Glutamatergic neuron (in vitro differentiated cells): Measurements from ENCODE around the gene CRYBG2. TPM values are rescaled to one million over a fixed set of nuclear protein-coding genes. Genes with fewer than 3 reads are reported as not detected.
"Not testable (repeated sequence)": the region's sequence is repeated elsewhere in the genome, so short reads cannot be mapped to it uniquely, and the experiment has no call there.

ENCODE experiments used
- DNase-seq: peaks from one replicate; pipeline ENCODE4 v3.0.0; 2022
- H3K27ac Mint-ChIP-seq: one replicate; pipeline ENCODE4 v1.8.0; 2020; ENCODE audit warnings: mild to moderate bottlenecking, mixed read lengths, inconsistent platforms; ENCODE audit not compliant: unreplicated experiment
- H3K27me3 Mint-ChIP-seq: one replicate; pipeline ENCODE4 v1.8.0; 2020; ENCODE audit warnings: mild to moderate bottlenecking, moderate library complexity, mixed read lengths, inconsistent platforms; ENCODE audit not compliant: unreplicated experiment
- H3K36me3 Mint-ChIP-seq: one replicate; pipeline ENCODE4 v1.8.0; 2020; ENCODE audit warnings: mild to moderate bottlenecking, mixed read lengths, inconsistent platforms; ENCODE audit not compliant: unreplicated experiment
- H3K4me1 Mint-ChIP-seq: one replicate; pipeline ENCODE4 v1.8.0; 2020; ENCODE audit warnings: mild to moderate bottlenecking, low read depth, mixed read lengths, inconsistent platforms; ENCODE audit not compliant: unreplicated experiment
- H3K4me3 Mint-ChIP-seq: one replicate; pipeline ENCODE4 v1.8.0; 2020; ENCODE audit warnings: mild to moderate bottlenecking, mixed read lengths, inconsistent platforms; ENCODE audit not compliant: unreplicated experiment
- H3K9me3 Mint-ChIP-seq: one replicate; pipeline ENCODE4 v1.8.0; 2020; ENCODE audit warnings: mild to moderate bottlenecking, moderate library complexity, mixed read lengths, inconsistent platforms; ENCODE audit not compliant: unreplicated experiment
- total RNA-seq: library from RNA; stranded (reverse); fragmentation: NEBNext Ultra II Directional; extraction: Animal tissue kit (Norgen Biotek cat#: 25700); gene quantifications from one replicate; pipeline ENCODE4 v1.2.1, GENCODE V29; 2021; ENCODE audit not compliant: unreplicated experiment
- TF ChIP-seq, protein P1 (sequence below): fragments of 200-600 bp; sonication (generic); IDR thresholded peaks from one replicate; pipeline ENCODE4 v1.5.0; 2021; ENCODE audit not compliant: partially characterized antibody, unreplicated experiment

Gene CRYBG2
- total RNA-seq, 1 donor from 2014 or later, result 2.2 TPM

DNA sequence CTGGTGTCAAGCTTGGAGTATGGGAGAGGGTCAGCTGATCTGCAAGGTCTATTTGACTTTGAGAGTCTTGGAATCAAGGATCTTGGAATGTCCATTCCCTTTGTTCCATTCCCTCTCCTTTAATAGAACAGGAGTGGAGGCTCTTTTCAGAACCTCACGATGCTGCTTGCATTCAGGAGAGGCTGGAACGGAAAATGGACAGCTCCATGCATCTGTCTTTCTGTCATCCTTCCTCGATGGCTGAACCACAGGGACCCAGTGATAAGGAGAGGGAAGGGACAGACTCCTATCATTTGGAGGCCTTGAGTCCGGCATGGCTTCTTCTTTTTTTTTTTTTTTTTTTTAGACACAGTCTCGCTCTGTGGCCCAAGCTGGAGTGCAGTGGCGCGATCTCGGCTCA is 41.8 kb upstream of the CRYBG2 start:
- TF ChIP-seq, protein P1, sequence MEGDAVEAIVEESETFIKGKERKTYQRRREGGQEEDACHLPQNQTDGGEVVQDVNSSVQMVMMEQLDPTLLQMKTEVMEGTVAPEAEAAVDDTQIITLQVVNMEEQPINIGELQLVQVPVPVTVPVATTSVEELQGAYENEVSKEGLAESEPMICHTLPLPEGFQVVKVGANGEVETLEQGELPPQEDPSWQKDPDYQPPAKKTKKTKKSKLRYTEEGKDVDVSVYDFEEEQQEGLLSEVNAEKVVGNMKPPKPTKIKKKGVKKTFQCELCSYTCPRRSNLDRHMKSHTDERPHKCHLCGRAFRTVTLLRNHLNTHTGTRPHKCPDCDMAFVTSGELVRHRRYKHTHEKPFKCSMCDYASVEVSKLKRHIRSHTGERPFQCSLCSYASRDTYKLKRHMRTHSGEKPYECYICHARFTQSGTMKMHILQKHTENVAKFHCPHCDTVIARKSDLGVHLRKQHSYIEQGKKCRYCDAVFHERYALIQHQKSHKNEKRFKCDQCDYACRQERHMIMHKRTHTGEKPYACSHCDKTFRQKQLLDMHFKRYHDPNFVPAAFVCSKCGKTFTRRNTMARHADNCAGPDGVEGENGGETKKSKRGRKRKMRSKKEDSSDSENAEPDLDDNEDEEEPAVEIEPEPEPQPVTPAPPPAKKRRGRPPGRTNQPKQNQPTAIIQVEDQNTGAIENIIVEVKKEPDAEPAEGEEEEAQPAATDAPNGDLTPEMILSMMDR, result no peak
- Mint-ChIP-seq H3K4me3 (no peak overlapping the region), H3K27ac (no peak overlapping the region), H3K36me3 (no peaks in the 10 kb centered on the region), H3K9me3 (peaks cover 1% of the 10 kb centered on the region), H3K27me3 (no peaks in the 10 kb centered on the region), H3K4me1 (peaks cover 7% of the 10 kb centered on the region)
- DNase-seq, result no peak

DNA sequence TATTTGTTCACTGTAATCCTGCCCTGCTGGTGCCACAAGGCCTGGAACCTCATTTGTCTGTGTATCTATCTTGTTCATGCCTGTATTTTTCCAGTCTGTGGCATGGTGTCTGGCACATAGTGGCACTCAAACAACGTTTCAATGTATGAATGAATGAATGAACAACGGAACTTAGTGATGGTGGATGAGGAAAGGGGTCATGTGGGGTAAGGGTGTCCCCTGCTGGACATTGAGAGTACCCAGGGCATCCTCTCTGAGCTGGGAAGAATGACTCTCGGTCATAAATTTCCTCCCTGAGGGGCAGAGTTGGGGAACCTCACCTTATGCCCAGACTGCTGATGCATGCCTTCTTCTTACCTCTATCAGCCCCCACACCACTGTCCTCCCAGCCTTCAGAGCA is 37.5 kb upstream of the CRYBG2 start:
- peaks cover 3% of the 10 kb centered on the region for H3K9me3 Mint-ChIP-seq
- TF ChIP-seq, protein P1, result peak; percentile 45
- no peaks in the 10 kb centered on the region for H3K27me3 Mint-ChIP-seq
- no peaks in the 10 kb centered on the region for H3K36me3 Mint-ChIP-seq
- H3K27ac Mint-ChIP-seq, result no peak overlapping the region
- H3K4me3 Mint-ChIP-seq, result peak overlapping the region; percentile 21
- H3K4me1 Mint-ChIP-seq, result peaks cover 9% of the 10 kb centered on the region
- DNase-seq, result peak; percentile 29

GRCh38 chr1:26389604-26390247 is 35.8 kb upstream of the CRYBG2 start:
- TF ChIP-seq, protein P1, result no peak
- H3K4me3 Mint-ChIP-seq, result no peak overlapping the region

DNA sequence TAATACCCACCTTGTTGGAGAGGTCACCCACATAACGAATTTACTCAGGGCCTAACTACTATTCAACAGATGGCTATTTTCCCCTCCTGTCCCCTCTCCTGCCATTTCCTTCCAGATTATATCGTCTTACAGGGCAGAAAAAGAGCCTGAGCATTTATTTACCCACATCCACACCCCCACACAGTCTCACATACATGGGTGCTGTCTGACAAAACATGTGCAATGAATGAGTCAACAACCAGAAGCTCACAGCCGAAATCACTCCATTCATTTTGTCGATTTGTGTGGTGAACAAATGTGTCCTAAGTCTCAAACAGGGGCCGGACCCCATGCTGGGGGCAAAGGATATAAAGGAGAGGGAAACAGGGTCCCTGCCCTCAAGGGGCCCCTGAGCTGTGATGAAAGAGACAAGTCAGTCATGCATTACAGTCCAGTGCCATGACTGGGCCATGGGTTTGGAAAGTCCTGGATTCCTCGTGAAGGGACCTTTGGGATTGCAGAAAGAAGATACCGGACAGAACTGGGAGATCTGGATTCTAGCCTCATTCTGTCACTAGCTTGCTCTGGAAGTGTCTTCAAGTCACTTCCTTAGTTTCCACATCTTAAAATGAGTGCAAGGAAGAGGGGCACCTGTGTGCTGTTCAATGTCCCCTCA is 35.0 kb upstream of the CRYBG2 start:
- Mint-ChIP-seq H3K4me1 (peaks cover 9% of the 10 kb centered on the region), H3K27me3 (no peaks in the 10 kb centered on the region), H3K4me3 (no peak overlapping the region), H3K27ac (no peak overlapping the region), H3K9me3 (peaks cover 1% of the 10 kb centered on the region), H3K36me3 (no peaks in the 10 kb centered on the region)
- no peak for DNase-seq
- TF ChIP-seq, protein P1, result no peak

More at GRCh38 chr1:26389604-26390247, 35.8 kb upstream of the CRYBG2 start:
- no peak overlapping the region for H3K27ac Mint-ChIP-seq
- no peaks in the 10 kb centered on the region for H3K27me3 Mint-ChIP-seq
- peaks cover 3% of the 10 kb centered on the region for H3K9me3 Mint-ChIP-seq
- no peaks in the 10 kb centered on the region for H3K36me3 Mint-ChIP-seq
- no peak for DNase-seq
- peaks cover 9% of the 10 kb centered on the region for H3K4me1 Mint-ChIP-seq

GRCh38 chr1:26387447-26387846 is 33.5 kb upstream of the CRYBG2 start:
- no peak overlapping the region for H3K4me3 Mint-ChIP-seq
- H3K4me1 Mint-ChIP-seq, result peaks cover 8% of the 10 kb centered on the region
- no peaks in the 10 kb centered on the region for H3K27me3 Mint-ChIP-seq
- no peak overlapping the region for H3K27ac Mint-ChIP-seq
- no peaks in the 10 kb centered on the region for H3K36me3 Mint-ChIP-seq
- DNase-seq, result no peak
- TF ChIP-seq, protein P1, result no peak
- H3K9me3 Mint-ChIP-seq, result peaks cover 1% of the 10 kb centered on the region

DNA sequence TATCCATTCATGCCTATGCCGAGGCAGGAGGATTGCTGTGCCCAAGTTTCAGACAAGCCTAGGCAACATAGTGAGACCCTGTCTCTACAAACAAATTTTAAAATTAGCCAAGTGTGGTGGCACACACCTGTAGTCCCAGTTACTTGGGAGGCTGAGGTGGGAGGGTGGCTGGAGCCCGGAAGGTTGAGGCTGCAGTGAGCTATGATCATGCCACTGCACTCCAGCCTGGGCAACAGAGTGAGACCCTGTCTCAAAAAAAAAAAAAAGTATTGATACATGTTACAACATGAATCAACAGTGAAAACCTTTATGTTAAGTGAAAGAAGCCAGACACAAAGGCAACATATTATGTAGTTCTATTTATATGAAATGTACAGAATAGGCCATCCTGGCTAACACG is 31.1 kb upstream of the CRYBG2 start:
- H3K36me3 Mint-ChIP-seq, DNase-seq, H3K4me3 Mint-ChIP-seq, H3K9me3 Mint-ChIP-seq, H3K27me3 Mint-ChIP-seq, H3K27ac Mint-ChIP-seq, H3K4me1 Mint-ChIP-seq: not testable (repeated sequence)
